ENCODE data around the gene MCRIP2.

GRCh38 chr16:645852-646678 lies 4.4 kb downstream of the MCRIP2 start:
- TF ChIP-seq, protein P1, sequence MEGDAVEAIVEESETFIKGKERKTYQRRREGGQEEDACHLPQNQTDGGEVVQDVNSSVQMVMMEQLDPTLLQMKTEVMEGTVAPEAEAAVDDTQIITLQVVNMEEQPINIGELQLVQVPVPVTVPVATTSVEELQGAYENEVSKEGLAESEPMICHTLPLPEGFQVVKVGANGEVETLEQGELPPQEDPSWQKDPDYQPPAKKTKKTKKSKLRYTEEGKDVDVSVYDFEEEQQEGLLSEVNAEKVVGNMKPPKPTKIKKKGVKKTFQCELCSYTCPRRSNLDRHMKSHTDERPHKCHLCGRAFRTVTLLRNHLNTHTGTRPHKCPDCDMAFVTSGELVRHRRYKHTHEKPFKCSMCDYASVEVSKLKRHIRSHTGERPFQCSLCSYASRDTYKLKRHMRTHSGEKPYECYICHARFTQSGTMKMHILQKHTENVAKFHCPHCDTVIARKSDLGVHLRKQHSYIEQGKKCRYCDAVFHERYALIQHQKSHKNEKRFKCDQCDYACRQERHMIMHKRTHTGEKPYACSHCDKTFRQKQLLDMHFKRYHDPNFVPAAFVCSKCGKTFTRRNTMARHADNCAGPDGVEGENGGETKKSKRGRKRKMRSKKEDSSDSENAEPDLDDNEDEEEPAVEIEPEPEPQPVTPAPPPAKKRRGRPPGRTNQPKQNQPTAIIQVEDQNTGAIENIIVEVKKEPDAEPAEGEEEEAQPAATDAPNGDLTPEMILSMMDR (IDR thresholded peaks at IDR 0.05; ENCODE audit: insufficient read depth, low read length) = no peak
- no peak; the same call in none of the 2 replicates for TF ChIP-seq POLR2AphosphoS5 (IDR thresholded peaks at IDR 0.05; ENCODE audit: low read depth)

All from HL-60 (cell line).